Measurements from ENCODE around the gene MED1. TPM values are rescaled to one million over a fixed set of nuclear protein-coding genes. Genes with fewer than 3 reads are reported as not detected.

MED1 gene
- total and polyA plus RNA-seq, 9 of the 15 experiments (the other 6 are each of a cell fraction or from before 2014, with no cell fraction given): 14.0 to 59.8 (median 46.7) TPM

DNA sequence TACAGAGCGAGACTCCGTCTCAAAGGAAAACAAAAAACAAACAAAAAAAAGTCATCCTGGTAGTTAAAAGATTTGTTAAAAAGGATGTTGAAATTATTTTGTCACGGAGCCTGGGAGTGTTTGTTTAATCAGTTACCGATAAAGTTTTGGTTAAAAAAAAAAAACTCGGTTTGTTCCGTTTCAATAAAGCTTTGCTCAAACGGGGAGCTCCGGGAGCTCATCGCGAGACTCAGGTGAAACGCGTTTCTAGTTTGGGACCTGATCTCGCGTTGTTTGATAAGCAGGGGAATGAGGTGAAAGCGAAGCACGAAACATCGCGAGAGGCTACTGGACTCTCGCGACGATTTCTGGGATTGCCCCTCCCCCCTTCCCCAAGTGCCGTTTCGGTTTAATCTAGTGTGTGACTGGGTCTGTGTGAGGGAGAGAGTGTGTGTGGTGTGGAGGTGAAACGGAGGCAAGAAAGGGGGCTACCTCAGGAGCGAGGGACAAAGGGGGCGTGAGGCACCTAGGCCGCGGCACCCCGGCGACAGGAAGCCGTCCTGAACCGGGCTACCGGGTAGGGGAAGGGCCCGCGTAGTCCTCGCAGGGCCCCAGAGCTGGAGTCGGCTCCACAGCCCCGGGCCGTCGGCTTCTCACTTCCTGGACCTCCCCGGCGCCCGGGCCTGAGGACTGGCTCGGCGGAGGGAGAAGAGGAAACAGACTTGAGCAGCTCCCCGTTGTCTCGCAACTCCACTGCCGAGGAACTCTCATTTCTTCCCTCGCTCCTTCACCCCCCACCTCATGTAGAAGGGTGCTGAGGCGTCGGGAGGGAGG, 10.3 kb upstream of the MED1 start, which contains the start of gene CDK12 (continued):
- no peak for TF ChIP-seq ZNF407 (IDR thresholded peaks at IDR 0.05; ENCODE audit: low read depth)
- no peak for TF ChIP-seq ZNF324 (CRISPR knock-in tag; IDR thresholded peaks at IDR 0.05)
- TF ChIP-seq, protein P1, sequence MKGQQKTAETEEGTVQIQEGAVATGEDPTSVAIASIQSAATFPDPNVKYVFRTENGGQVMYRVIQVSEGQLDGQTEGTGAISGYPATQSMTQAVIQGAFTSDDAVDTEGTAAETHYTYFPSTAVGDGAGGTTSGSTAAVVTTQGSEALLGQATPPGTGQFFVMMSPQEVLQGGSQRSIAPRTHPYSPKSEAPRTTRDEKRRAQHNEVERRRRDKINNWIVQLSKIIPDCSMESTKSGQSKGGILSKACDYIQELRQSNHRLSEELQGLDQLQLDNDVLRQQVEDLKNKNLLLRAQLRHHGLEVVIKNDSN (CRISPR knock-in tag; IDR thresholded peaks at IDR 0.05): no peak
- no peak for TF ChIP-seq STAT5B (CRISPR knock-in tag; IDR thresholded peaks at IDR 0.05)
- peak; percentile 49; the same call in 1 of the 2 replicates for TF ChIP-seq ZNF444 (CRISPR knock-in tag; IDR thresholded peaks at IDR 0.05)
- peak in 1 of 2 experiments; percentile 76; a peak in 2 of 4 replicates for TF ChIP-seq NONO (IDR thresholded peaks at IDR 0.05; ENCODE audit: low read depth in 2 of 2, low read length in 1 of 2)
- TF ChIP-seq CXXC5 (CRISPR knock-in tag; IDR thresholded peaks at IDR 0.05): peak; percentile 75
- peak in 1 of 3 experiments; percentile 50; a peak in 2 of 6 replicates for TF ChIP-seq CTCF (IDR thresholded peaks at IDR 0.05 in 2 of 3, conservative IDR thresholded peaks at IDR 0.05 in 1 of 3; ENCODE audit: insufficient read depth in 2 of 3, low read depth in 1 of 3, low read length in 3 of 3)
- TF ChIP-seq RBM17 (IDR thresholded peaks at IDR 0.05; ENCODE audit: borderline replicate concordance, low read depth, low read length): no peak
- TF ChIP-seq HINFP (tag; conservative IDR thresholded peaks at IDR 0.05; ENCODE audit: low read depth): no peak
- TF ChIP-seq ESRRB (CRISPR knock-in tag; IDR thresholded peaks at IDR 0.05; ENCODE audit: borderline replicate concordance): no peak
- no peak for TF ChIP-seq CAMTA2 (CRISPR knock-in tag; conservative IDR thresholded peaks at IDR 0.05)
- TF ChIP-seq SP1 (CRISPR knock-in tag; IDR thresholded peaks at IDR 0.05): peak; percentile 83; the same call in 1 of the 2 replicates
- TF ChIP-seq HNRNPUL1 (IDR thresholded peaks at IDR 0.05; ENCODE audit: low read length): no peak

All from K562 (cell line).